Gastroesophageal sphincter (tissue), 4 donors: ENCODE results near the gene NGB. TPM values are rescaled to one million over a fixed set of nuclear protein-coding genes. Genes with fewer than 3 reads are reported as not detected.
A peak's percentile ranks its signal among the peaks of the same experiment; 100 is the strongest.

Experiments used
- ATAC-seq: fragments of 150-250 bp; one replicate; pipeline ENCODE4 v1.9.1; 2016; ENCODE audit warnings: mild to moderate bottlenecking, moderate library complexity
- H3K27ac ChIP-seq, 4 donors: fragments of 200-600 bp; sonication (generic) in 3 of 4; 1 replicate in 3 of 4; 2 replicates in 1 of 4; pipeline ENCODE4 v1.5.1; 2016 to 2019
- H3K27me3 ChIP-seq: fragments of 200-600 bp; sonication (generic); one replicate; pipeline ENCODE4 v1.5.1; 2019
- H3K36me3 ChIP-seq, 2 donors: fragments of 200-600 bp; sonication (generic); one replicate each; pipeline ENCODE4 v1.5.1; 2019; ENCODE audit warnings: control low read depth in 1 of 2
- H3K4me1 ChIP-seq, 3 donors: fragments of 200-600 bp; sonication (generic); 1 replicate in 2 of 3; 2 replicates in 1 of 3; pipeline ENCODE4 v1.5.1; 2016 to 2019; ENCODE audit warnings: control low read depth in 2 of 3
- H3K4me3 ChIP-seq, 2 donors: fragments of 200-600 bp; sonication (generic); one replicate each; pipeline ENCODE4 v1.5.1; 2019; ENCODE audit warnings: mild to moderate bottlenecking in 1 of 2, moderate library complexity in 1 of 2
- H3K9me3 ChIP-seq, 3 donors: fragments of 200-600 bp; sonication (generic); one replicate each; pipeline ENCODE4 v1.5.1; 2017 to 2019; ENCODE audit warnings: control low read depth in 2 of 3
- EP300 ChIP-seq: sonication (generic); formaldehyde crosslinking; IDR thresholded peaks from one replicate; pipeline ENCODE4 v1.6.1; 2017; ENCODE audit warnings: antibody characterized with exemption, mild to moderate bottlenecking
- POLR2A ChIP-seq, 2 donors: fragments of 450-650 bp; IDR thresholded peaks; one replicate each; pipeline ENCODE4 v1.6.1; 2017; ENCODE audit warnings: antibody characterized with exemption in 2 of 2, mild to moderate bottlenecking in 2 of 2, moderate library complexity in 1 of 2
- POLR2AphosphoS5 ChIP-seq: sonication (generic); formaldehyde crosslinking; IDR thresholded peaks from one replicate; pipeline ENCODE4 v1.6.1; 2017; ENCODE audit warnings: antibody characterized with exemption
- WGBS, 2 donors: methylation state at CpG; one replicate each; pipeline ENCODE4 v1.1.5; 2018; ENCODE audit warnings: low coverage in 1 of 2; 5-methylcytosine and 5-hydroxymethylcytosine counted together
- total RNA-seq, 4 donors: library from RNA; depleted of rRNA; stranded (reverse); fragments of >200 nt; gene quantifications; one replicate each; pipeline ENCODE4 v1.1.0, GENCODE V29; 2016
- TF ChIP-seq, protein P1 (sequence below), 4 experiments: fragments of 200-600 bp in 2 of 4; fragments of 450-650 bp in 2 of 4; sonication (generic) in 1 of 4; IDR thresholded peaks; one replicate each; pipeline ENCODE4 v1.5.1; 2017 to 2019; ENCODE audit warnings: antibody characterized with exemption in 4 of 4, mild to moderate bottlenecking in 2 of 4, moderate library complexity in 2 of 4

NGB gene
- total RNA-seq, 4 donors from 2014 or later: 0.27 to 2.0 (median 1.2) TPM; not detected in 1

DNA sequence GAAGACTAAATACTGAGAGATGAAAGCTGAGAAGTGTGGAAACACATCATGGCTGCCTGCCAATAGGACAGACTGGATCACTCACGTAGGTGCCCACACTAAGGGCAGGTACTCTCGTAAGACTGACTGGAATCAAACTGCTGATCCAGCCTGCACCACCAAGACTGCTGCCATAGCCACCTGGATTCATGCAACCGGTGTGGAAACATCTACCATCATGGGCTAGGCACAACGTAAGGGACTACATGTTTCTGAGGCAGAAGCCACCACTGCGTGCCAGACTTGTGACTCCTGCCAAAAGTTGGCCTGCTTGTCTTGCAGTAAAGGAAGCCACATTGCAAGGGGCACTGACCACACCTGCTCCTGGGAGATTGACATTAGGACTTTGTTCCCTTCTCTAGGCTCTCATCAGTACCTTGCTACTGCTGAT, 45.9 kb upstream of the NGB start:
- TF ChIP-seq, protein P1, sequence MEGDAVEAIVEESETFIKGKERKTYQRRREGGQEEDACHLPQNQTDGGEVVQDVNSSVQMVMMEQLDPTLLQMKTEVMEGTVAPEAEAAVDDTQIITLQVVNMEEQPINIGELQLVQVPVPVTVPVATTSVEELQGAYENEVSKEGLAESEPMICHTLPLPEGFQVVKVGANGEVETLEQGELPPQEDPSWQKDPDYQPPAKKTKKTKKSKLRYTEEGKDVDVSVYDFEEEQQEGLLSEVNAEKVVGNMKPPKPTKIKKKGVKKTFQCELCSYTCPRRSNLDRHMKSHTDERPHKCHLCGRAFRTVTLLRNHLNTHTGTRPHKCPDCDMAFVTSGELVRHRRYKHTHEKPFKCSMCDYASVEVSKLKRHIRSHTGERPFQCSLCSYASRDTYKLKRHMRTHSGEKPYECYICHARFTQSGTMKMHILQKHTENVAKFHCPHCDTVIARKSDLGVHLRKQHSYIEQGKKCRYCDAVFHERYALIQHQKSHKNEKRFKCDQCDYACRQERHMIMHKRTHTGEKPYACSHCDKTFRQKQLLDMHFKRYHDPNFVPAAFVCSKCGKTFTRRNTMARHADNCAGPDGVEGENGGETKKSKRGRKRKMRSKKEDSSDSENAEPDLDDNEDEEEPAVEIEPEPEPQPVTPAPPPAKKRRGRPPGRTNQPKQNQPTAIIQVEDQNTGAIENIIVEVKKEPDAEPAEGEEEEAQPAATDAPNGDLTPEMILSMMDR (IDR thresholded peaks at IDR 0.05): no peak
- TF ChIP-seq EP300 (no peak), POLR2AphosphoS5 (no peak), POLR2A (IDR thresholded peaks at IDR 0.05) (no peak)
- no peak overlapping the region for H3K27ac ChIP-seq
- WGBS, 2 donors: 69 to 79% methylated on average over 5 of the region's 5 CpGs

DNA sequence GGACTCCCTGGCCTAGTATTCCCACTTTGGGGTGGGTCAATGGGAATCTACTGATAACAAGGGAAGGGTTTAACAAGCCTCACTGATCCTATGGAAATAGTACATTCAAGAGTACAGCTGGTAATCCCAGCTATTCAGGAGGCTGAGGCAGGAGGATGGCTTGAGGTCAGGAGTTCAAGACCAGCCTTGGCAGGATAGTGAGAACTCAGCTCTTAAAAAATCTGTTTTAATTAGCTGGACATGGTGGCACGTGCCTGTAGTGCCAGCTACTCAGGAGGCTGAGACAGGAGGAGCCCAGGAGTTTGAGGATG, 45.1 kb upstream of the NGB start:
- no peak for ATAC-seq
- TF ChIP-seq, protein P1 (IDR thresholded peaks at IDR 0.05): no peak
- no peak for TF ChIP-seq EP300
- no peak for TF ChIP-seq POLR2A (IDR thresholded peaks at IDR 0.05)
- no peak for TF ChIP-seq POLR2AphosphoS5
- Histone ChIP-seq H3K4me1 (peaks cover 0 to 61% (median 14%) of the 10 kb centered on the region in 3 donors), H3K4me3 (no peak overlapping the region), H3K36me3 (peaks cover 0 to 2% of the 10 kb centered on the region in 2 donors), H3K27ac (no peak overlapping the region), H3K9me3 (no peaks in the 10 kb centered on the region), H3K27me3 (no peaks in the 10 kb centered on the region)
- 22 to 57% methylated on average over 1 of the region's 1 CpG for WGBS, 2 donors

More for the DNA sequence above, 45.9 kb upstream of the NGB start:
- Histone ChIP-seq H3K4me1 (peaks cover 0 to 62% (median 14%) of the 10 kb centered on the region in 3 donors), H3K4me3 (no peak overlapping the region), H3K9me3 (no peaks in the 10 kb centered on the region), H3K27me3 (no peaks in the 10 kb centered on the region), H3K36me3 (no peaks in the 10 kb centered on the region)
- no peak for ATAC-seq

GRCh38 chr14:77314539-77315457, 43.8 kb upstream of the NGB start:
- no peak for ATAC-seq
- 71 to 72% methylated on average over 3 to 7 of the region's 10 CpGs for WGBS, 2 donors
- Histone ChIP-seq H3K4me3 (no peak overlapping the region), H3K27me3 (no peaks in the 10 kb centered on the region), H3K9me3 (no peaks in the 10 kb centered on the region), H3K36me3 (peaks cover 0 to 12% of the 10 kb centered on the region in 2 donors), H3K27ac (peak overlapping the region in 2 of 4 donors; percentile 30 to 37), H3K4me1 (peaks cover 0 to 57% (median 13%) of the 10 kb centered on the region in 3 donors)
- TF ChIP-seq, protein P1 (IDR thresholded peaks at IDR 0.05): no peak
- TF ChIP-seq POLR2AphosphoS5 (no peak), EP300 (no peak), POLR2A (IDR thresholded peaks at IDR 0.05) (no peak)

- Histone ChIP-seq H3K27ac (peak overlapping the region in 2 of 4 donors; percentile 30 to 48), H3K36me3 (peaks cover 0 to 12% of the 10 kb centered on the region in 2 donors), H3K9me3 (no peaks in the 10 kb centered on the region), H3K4me3 (no peak overlapping the region), H3K4me1 (peaks cover 0 to 49% (median 6%) of the 10 kb centered on the region in 3 donors), H3K27me3 (no peaks in the 10 kb centered on the region)
- peak; percentile 34 for ATAC-seq
- 17 to 40% methylated on average over 1 to 2 of the region's 2 CpGs for WGBS, 2 donors
- TF ChIP-seq POLR2AphosphoS5 (no peak), EP300 (no peak)
- TF ChIP-seq, protein P1 (IDR thresholded peaks at IDR 0.05): no peak
Observed at GRCh38 chr14:77314043-77314442, 43.0 kb upstream of the NGB start.

DNA sequence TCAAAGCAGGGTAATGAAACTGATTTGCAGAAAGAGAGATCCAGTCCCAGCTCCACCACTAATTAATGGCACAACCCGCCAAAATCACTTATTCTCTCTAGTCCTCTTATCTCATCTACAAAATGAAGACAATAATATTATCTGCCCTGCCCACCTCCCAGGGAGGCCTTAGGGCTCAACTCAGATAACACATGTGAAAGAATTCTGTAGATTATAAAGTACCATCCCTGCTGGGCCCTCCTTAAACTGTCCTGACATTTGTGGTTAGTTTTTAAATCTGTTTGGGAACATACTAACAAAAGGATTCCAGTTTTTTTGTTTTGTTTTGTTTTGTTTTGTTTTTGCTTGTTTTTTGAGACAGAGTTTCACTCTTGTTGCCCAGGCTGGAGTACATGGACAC, 42.4 kb upstream of the NGB start:
- peak overlapping the region in 2 of 4 donors; percentile 11 to 48 for H3K27ac ChIP-seq
- no peaks in the 10 kb centered on the region for H3K27me3 ChIP-seq
- no peaks in the 10 kb centered on the region for H3K9me3 ChIP-seq
- H3K36me3 ChIP-seq: peaks cover 0 to 12% of the 10 kb centered on the region in 2 donors
- H3K4me1 ChIP-seq: peaks cover 0 to 45% (median 6%) of the 10 kb centered on the region in 3 donors
- no peak overlapping the region for H3K4me3 ChIP-seq
- no peak for TF ChIP-seq POLR2AphosphoS5
- TF ChIP-seq, protein P1 (IDR thresholded peaks at IDR 0.05): no peak
- no peak for TF ChIP-seq EP300
- TF ChIP-seq POLR2A (IDR thresholded peaks at IDR 0.05): no peak
- no peak for ATAC-seq
- 47 to 93% methylated on average over 1 of the region's 1 CpG for WGBS, 2 donors
